Skeletal muscle satellite cell (primary cell): ENCODE results near the gene ZNF627.
"Not testable (repeated sequence)": the region's sequence is repeated elsewhere in the genome, so short reads cannot be mapped to it uniquely, and the experiment has no call there.

Experiments
- H3K27me3 ChIP-seq: 2 replicates; pipeline ENCODE4 v1.7.0; 2013; ENCODE audit warnings: low read length; ENCODE audit not compliant: control insufficient read depth, insufficient read depth
- H3K36me3 ChIP-seq: 2 replicates; pipeline ENCODE4 v1.7.0; 2013; ENCODE audit warnings: mild to moderate bottlenecking, control low read depth, low read length; ENCODE audit not compliant: insufficient read depth
- H3K4me1 ChIP-seq: 2 replicates; pipeline ENCODE4 v1.7.0; 2013; ENCODE audit warnings: low read length; ENCODE audit not compliant: control insufficient read depth, insufficient read depth
- H3K4me2 ChIP-seq: 2 replicates; pipeline ENCODE4 v1.7.0; 2013; ENCODE audit warnings: mild to moderate bottlenecking, low read length
- H3K4me3 ChIP-seq: 2 replicates; pipeline ENCODE4 v1.7.0; 2013; ENCODE audit warnings: low read length
- H3K9ac ChIP-seq: 2 replicates; pipeline ENCODE4 v1.7.0; 2013; ENCODE audit warnings: mild to moderate bottlenecking, low read depth, low read length, moderate library complexity
- H3K9me3 ChIP-seq: replicated peaks from 2 replicates; pipeline ENCODE4 v1.7.0; 2013; ENCODE audit warnings: mild to moderate bottlenecking, control low read depth, low read length

Gene ZNF627

DNA sequence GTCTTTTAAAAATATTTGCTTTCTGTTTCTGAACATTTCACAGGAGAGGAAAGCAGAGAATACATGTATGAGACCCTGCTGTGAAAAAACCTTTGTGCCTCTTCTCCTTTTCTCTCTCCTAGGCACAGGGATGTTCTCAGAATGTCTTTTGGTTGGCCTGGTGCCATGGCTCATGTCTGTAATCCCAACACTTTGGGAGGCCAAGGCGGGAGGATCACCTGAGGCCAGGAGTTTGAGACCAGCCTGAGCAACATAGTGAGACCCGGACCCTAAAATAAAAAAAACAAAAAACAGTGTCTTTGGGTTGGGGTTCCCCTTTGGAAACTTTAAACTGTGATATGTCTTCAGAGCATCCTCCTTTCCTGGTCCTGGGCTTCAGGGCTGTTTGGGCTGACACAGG lies 1.5 kb downstream of the ZNF627 start:
- Histone ChIP-seq H3K27me3 (no peaks in the 10 kb centered on the region), H3K9ac (no peak overlapping the region), H3K9me3 (no peaks in the 10 kb centered on the region), H3K4me3 (peak overlapping the region; percentile 100), H3K4me2 (peak overlapping the region; percentile 88), H3K4me1 (peaks cover 7% of the 10 kb centered on the region), H3K36me3 (peaks cover 9% of the 10 kb centered on the region)

- not testable (repeated sequence) for H3K27me3 ChIP-seq, H3K4me1 ChIP-seq, H3K36me3 ChIP-seq, H3K4me2 ChIP-seq, H3K4me3 ChIP-seq, H3K9ac ChIP-seq, H3K9me3 ChIP-seq
Observed at GRCh38 chr19:11599704-11600103, 2.4 kb downstream of the ZNF627 start.

DNA sequence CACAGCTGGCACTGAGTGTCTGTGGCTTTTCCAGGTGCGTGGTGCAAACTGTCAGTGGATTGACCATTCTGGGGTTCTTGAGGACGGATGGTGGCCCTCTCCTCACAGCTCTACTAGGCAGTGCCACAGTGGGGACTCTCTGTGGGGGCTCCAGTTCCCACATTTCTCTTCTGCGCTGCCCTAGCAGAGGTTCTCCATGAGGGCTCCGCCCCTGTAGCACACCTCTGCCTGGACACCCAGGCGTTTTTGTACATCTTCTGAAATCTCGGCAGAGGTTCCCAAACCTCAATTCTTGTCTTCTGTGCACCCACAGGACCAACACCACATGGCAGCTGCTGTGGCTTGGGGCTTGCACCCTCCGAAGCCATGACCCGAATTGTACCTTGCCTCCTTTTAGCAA lies 9.2 kb downstream of the ZNF627 start:
- no peak overlapping the region for H3K9ac ChIP-seq
- peaks cover 17% of the 10 kb centered on the region for H3K36me3 ChIP-seq
- no peaks in the 10 kb centered on the region for H3K4me1 ChIP-seq
- H3K27me3 ChIP-seq = no peaks in the 10 kb centered on the region
- H3K4me3 ChIP-seq = no peak overlapping the region
- H3K9me3 ChIP-seq = no peaks in the 10 kb centered on the region
- no peak overlapping the region for H3K4me2 ChIP-seq

- H3K4me2 ChIP-seq = no peak overlapping the region
- no peaks in the 10 kb centered on the region for H3K4me1 ChIP-seq
- H3K4me3 ChIP-seq = no peak overlapping the region
- no peaks in the 10 kb centered on the region for H3K27me3 ChIP-seq
- peaks cover 2% of the 10 kb centered on the region for H3K9me3 ChIP-seq
- H3K9ac ChIP-seq = no peak overlapping the region
- peaks cover 23% of the 10 kb centered on the region for H3K36me3 ChIP-seq
Observed at GRCh38 chr19:11611730-11612129, 14.4 kb downstream of the ZNF627 start.

DNA sequence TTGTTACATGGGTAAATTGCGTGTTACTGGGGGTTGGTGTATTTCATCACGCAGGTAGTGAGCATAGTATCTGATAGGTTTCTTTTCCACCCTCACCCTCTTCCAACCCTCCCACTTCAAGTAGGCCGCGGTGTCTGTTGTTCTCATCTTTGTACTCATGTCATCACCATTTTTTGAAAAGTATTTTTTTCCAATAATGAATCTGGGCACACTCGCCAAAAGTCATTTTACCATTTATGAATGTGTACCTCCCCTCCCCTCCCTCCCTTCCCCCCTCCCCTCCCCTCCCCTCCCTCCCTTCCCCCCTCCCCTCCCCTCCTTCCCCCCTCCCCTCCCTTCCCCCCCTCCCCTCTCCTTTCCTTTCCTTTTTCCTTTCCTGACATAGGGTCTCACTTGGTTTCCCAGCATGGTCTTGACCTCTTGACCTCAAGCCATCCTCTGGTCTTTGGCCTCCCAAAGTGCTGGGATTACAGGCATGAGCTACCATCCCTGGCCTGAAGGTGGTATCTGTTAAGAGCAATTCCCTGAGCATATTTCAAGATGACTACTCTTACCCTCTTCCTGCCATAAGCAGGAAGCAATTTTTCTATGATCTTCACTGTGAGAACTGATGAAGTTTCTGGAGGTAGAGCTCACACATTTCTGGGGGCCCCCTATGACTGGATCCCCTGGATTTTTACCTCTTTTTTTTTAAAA lies 15.7 kb downstream of the ZNF627 start:
- Histone ChIP-seq H3K9ac (no peak overlapping the region), H3K36me3 (peaks cover 30% of the 10 kb centered on the region), H3K27me3 (no peaks in the 10 kb centered on the region), H3K4me1 (no peaks in the 10 kb centered on the region), H3K4me2 (no peak overlapping the region), H3K4me3 (no peak overlapping the region), H3K9me3 (peaks cover 14% of the 10 kb centered on the region)

- H3K9ac ChIP-seq = no peak overlapping the region
- no peaks in the 10 kb centered on the region for H3K4me1 ChIP-seq
- H3K9me3 ChIP-seq = peaks cover 22% of the 10 kb centered on the region
- H3K4me3 ChIP-seq = no peak overlapping the region
- no peaks in the 10 kb centered on the region for H3K27me3 ChIP-seq
- peaks cover 61% of the 10 kb centered on the region for H3K36me3 ChIP-seq
- H3K4me2 ChIP-seq = no peak overlapping the region
Observed at GRCh38 chr19:11617180-11618062, 20.1 kb downstream of the ZNF627 start.

DNA sequence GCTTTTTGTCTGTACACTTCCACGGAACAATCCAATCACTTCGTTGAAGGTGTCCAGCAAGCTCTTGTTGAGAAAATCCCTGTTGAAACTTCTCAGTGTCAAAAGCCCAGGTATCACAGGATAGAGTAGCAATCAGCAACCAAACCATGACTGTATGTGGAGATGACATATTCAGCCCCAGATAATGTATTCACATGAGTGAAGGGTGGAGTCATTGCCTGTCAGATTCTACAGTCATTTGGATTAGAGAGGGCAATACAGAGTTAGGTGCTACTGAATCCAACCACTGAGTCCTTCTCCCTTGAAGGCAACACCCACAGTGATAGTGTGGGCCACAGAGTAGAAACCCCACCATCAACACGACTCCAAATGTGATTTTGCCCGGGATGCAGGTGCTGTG lies 23.3 kb downstream of the ZNF627 start:
- peaks cover 52% of the 10 kb centered on the region for H3K36me3 ChIP-seq
- no peak overlapping the region for H3K4me2 ChIP-seq
- H3K9me3 ChIP-seq = peaks cover 22% of the 10 kb centered on the region
- no peak overlapping the region for H3K4me3 ChIP-seq
- H3K9ac ChIP-seq = no peak overlapping the region
- peaks cover 12% of the 10 kb centered on the region for H3K4me1 ChIP-seq
- no peaks in the 10 kb centered on the region for H3K27me3 ChIP-seq

DNA sequence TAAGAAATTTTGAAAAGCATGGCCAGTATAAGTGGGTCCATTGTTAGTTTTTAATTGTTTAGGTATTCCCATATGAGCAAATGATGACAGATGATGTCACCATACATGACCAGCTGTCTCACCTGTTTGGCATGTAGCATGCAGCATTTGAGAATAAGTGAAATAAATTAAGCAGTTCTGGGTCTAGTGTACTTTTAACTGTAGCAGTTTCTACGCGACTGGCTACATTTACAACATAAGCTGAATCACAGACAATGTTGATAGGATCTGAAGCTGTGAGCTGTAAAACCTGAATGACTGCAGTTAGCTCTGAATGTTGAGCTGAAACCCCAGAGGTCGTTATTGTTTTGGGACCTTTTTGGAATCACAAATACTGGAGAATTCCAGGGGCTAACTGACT lies 25.1 kb downstream of the ZNF627 start:
- Histone ChIP-seq H3K4me1 (peaks cover 12% of the 10 kb centered on the region), H3K36me3 (peaks cover 37% of the 10 kb centered on the region), H3K9me3 (peaks cover 13% of the 10 kb centered on the region)
- H3K9ac ChIP-seq, H3K27me3 ChIP-seq, H3K4me3 ChIP-seq, H3K4me2 ChIP-seq: not testable (repeated sequence)

GRCh38 chr19:11624069-11624463 lies 26.8 kb downstream of the ZNF627 start:
- Histone ChIP-seq H3K9ac (no peak overlapping the region), H3K4me2 (peak overlapping the region; percentile 92), H3K36me3 (peaks cover 23% of the 10 kb centered on the region), H3K4me3 (peak overlapping the region; percentile 64), H3K9me3 (no peaks in the 10 kb centered on the region), H3K27me3 (no peaks in the 10 kb centered on the region), H3K4me1 (peaks cover 12% of the 10 kb centered on the region)

- Histone ChIP-seq H3K4me2 (no peak overlapping the region), H3K9ac (no peak overlapping the region), H3K4me1 (peaks cover 12% of the 10 kb centered on the region), H3K4me3 (no peak overlapping the region), H3K9me3 (no peaks in the 10 kb centered on the region), H3K27me3 (no peaks in the 10 kb centered on the region), H3K36me3 (peaks cover 5% of the 10 kb centered on the region)
Observed at GRCh38 chr19:11626252-11626651, 29.0 kb downstream of the ZNF627 start.

DNA sequence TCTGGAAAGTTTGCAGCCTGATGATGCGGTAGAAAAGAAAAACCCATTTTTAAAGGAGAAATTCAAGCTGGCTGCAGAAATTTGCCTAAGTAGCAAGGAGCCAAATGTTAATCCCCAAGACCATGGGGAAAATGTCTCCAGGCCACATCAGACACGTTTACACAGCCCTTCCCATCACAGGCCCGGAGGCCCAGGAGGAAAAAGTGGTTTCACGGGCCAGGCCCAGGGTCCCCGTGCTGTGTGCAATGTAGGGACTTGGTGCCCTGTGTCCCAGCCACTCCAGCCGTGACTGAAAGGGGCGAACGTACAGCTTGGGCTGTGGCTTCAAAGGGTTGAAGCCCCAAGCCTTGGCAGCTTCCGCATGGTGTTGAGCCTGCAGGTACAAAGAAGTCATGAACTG lies 35.9 kb downstream of the ZNF627 start:
- no peak overlapping the region for H3K4me2 ChIP-seq
- no peaks in the 10 kb centered on the region for H3K36me3 ChIP-seq
- H3K9ac ChIP-seq = no peak overlapping the region
- no peaks in the 10 kb centered on the region for H3K9me3 ChIP-seq
- no peak overlapping the region for H3K4me3 ChIP-seq
- no peaks in the 10 kb centered on the region for H3K4me1 ChIP-seq
- no peaks in the 10 kb centered on the region for H3K27me3 ChIP-seq
